NCI-H2227 treated with DMSO at 0.1 percent for 48 hours (cell line): Measurements from ENCODE around the gene USP46.
A peak's percentile ranks its signal among the peaks of the same experiment; 100 is the strongest.

Experiments used
- DNase-seq: peaks from one replicate; lab custom pipeline; 2025; lab: John Stamatoyannopoulos, UW

Gene USP46

GRCh38 chr4:52573551-52573950 is 85.5 kb downstream of the USP46 start:
- no peak for DNase-seq

DNA sequence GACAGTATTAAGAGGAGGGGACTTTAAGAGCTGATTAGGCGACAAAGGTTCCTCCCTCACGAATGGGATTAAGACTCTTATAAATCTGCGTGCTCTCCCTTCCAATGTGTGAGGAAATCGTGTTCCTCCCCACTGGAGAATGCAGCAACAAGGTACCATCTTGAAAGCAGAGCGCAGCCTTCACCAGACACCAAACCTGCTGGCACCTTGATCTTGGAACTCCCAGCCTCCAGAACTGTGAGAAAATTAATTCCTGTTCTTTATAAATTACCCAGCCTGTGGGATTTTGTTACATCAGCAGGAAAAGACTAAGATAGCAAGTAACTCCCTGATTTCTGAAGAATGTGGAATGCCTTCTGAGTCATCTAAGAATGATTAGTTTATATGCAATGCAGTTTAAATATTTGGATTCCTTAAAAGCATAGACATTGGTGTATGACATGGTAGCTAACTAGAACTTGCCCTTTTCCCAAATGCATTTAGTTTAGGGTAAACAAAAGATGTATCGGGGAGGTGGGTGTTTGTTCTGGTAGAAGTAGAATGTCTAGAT is 86.1 kb downstream of the USP46 start:
- no peak for DNase-seq

- DNase-seq, result no peak
Observed at GRCh38 chr4:52568351-52568750, 90.8 kb downstream of the USP46 start.

DNA sequence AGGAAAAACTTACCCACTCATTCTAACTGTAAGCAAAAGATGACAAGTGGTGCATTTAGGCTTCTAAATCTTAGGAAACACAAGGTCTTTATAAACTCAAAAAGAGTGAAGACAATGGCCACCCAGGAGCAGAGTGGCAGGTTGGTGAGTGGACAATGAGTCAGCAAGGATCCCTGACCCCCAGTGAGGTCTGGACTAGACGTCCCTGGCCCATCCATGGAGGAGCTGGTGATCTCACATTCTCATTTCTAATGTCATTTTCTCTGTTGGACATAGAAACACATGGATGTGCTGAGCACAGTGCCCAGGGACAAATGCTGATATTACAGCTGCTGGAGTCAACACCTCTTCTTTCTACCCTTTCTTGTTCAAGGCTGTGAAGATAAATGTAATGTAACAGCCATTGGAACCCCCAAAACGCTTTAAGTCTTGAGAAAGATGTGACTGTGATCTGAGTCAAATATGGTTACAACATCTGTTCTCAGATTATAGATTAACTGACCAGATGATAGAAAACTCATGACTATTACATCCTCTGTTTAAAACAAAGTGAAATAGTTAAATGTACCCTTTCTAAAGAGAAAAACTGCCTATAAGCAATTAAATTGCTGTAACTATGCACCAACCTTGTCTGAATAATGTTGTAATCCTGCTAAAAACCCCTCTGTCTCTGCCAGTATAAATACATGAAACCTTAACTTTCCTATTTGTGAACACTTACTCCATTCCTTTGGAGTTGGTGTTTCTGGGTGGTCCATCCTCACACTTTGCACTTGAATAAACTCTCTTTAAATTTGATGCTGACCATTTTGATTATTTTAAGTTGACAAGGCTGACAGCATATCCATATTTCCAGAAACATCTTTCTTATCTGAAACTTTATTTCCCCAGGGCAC is 92.7 kb downstream of the USP46 start:
- DNase-seq, result no peak

DNA sequence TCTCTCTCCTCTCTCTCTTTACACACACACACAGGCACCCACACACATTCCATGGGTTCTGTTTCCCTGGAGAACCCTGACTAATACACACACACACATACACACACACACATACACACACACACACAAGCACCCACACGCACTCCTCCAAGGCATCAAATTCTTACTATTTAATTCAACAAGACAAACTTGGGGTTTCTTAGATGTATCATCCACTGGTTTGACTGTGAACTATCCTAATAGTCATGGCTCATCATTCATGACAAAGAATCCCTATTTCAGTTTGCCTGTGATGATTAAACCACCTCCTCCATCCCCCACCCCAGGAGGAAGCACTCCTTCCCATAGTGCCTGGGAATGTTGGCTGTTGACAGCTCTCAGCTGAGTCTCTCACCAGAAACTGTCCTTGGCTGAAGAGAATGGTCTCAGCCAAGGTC is 98.2 kb downstream of the USP46 start:
- no peak for DNase-seq

DNA sequence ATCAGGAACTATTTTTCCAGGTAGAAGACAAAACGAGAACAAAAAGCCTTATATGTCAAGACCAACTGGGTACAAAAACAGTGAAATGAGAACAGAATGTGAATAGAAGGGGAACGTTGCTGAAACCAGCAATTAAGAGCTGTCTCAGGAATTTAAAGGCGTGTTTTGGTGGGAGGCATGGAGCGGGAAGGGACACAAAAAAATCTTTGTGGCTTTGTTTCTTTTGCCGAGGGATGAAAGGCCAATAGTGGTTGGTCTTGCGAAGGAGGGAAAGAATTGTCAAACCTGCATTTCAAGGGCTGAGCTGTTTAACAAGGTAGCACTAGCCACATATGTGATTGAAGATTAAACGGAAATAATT is 103.8 kb downstream of the USP46 start:
- DNase-seq, result no peak

DNA sequence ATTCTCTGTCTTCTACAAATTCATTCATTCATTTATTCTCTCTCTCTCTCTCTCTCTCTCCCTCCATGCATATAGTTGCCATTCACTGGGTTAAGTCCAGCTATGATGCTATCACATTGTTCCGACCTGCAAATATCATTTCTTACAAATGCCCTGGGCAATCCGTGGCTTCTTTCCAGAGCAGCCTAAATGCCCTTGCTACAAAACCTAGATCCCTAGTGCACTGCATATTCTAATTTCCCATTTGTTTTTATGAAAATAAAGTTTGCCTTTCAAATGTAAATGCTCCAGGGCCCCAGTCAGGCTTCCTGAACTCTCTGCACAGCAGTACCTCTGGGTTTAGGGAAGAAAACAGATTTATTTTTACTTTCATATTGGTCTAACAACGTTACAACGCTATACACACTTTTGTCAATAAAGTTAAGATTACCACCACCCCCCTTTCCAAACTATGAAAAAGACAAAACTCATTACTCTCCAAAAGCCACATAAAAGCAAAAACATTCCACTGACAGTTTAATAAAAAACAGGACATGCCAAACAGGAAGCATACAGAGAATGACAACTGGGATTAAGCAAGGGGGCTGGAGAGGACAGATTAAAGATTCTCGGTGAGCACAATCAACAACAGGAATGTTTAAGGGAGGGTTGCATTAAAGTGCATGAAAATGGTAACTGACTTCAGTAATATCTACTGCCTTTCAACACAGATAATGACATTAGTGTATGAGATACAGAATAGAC is 104.3 kb downstream of the USP46 start:
- DNase-seq, result no peak

DNA sequence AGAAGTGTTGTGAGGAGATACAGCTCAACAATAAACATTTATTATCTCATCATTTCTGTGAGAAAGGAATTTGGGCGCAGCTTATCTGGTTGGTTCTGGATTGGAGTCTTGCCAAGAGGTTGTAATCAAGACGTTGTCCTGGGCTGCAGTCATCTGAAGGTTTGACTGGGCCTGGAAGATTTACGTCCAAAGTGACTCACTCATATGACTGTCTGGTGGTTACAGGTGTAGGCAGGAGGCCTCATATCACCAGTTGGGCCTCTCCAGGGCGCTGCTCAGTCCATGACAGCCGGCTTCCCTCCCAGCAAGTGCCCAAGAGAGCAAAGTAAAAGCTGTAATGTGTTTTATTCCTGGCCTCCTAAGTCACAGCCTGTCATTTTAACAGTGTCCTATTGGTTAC is 106.3 kb downstream of the USP46 start:
- no peak for DNase-seq

- DNase-seq, result no peak
Observed at GRCh38 chr4:52551487-52551886, 107.6 kb downstream of the USP46 start.

- DNase-seq, result no peak
Observed at GRCh38 chr4:52550186-52550585, 108.9 kb downstream of the USP46 start.

GRCh38 chr4:52548818-52549570 is 110.1 kb downstream of the USP46 start:
- DNase-seq, result no peak

- DNase-seq, result no peak
Observed at GRCh38 chr4:52546449-52546848, 112.7 kb downstream of the USP46 start.

DNA sequence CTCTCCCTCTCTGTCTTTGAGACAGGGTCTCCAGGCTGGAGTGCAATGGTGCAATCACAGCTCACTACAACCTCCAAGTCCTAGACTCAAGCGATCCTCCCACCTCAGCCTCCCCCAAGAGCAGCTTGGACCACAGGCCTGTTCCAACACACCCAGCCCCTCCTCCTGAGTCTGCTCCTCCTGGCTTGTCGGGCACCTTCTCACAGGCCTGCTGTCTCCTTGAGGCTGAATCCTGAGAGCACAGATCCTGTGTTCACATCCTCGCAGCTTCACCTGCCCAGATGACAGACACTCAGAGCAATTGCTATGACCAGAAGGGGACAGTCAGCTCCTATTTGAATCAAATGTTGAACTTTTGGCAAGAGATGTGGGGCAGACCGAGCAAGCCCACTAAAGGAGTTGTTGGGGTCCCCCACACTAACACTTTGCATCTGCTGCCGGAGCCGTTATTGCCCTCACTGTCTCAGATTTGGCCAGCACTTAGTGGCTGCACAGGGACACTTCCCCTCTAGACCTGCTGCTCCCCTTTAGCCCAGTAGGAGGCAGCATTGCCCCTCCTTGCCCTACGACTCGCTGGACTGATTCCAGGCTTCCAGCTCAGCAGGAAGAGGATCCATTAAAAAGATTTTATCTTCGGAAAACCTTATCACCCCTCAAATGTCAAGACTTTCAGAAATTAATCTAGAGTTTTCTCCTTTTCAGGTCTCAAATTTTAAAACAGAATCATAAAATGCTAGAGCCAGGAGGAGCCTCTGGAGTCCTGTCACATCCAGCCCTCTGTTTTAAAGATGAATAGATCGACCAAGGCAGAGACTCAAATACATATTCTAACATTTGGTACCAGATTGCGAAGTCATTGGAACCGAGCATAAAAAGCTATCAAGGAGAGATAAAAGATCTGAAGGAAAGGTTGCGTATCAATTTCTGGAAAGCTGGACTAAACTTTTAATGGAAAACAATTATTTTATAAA is 113.7 kb downstream of the USP46 start:
- DNase-seq, result peak; percentile 19
